Measurements from ENCODE around the gene ZNF365. TPM values are rescaled to one million over a fixed set of nuclear protein-coding genes. Genes with fewer than 3 reads are reported as not detected.

Gene ZNF365
- total RNA-seq, 1 donor from 2014 or later = not detected

- no peaks in the 10 kb centered on the region for H3K9me3 Mint-ChIP-seq (ENCODE audit: low read depth)
- H3K27me3 Mint-ChIP-seq = peaks cover 5% of the 10 kb centered on the region
- no peak overlapping the region for H3K27ac Mint-ChIP-seq
- no peak overlapping the region for H3K4me3 Mint-ChIP-seq (ENCODE audit: low read depth)
- no peaks in the 10 kb centered on the region for H3K36me3 Mint-ChIP-seq (ENCODE audit: insufficient read depth)
- no peaks in the 10 kb centered on the region for H3K4me1 Mint-ChIP-seq (ENCODE audit: low read depth)
- TF ChIP-seq CTCF (IDR thresholded peaks at IDR 0.05; ENCODE audit: unreplicated experiment) = peak; percentile 86
- no peak for DNase-seq (ENCODE audit: low spot score, unreplicated experiment)
Measured at GRCh38 chr10:62437696-62438095, 63.5 kb downstream of the ZNF365 start.

- TF ChIP-seq CTCF (IDR thresholded peaks at IDR 0.05; ENCODE audit: unreplicated experiment) = no peak
- H3K27ac Mint-ChIP-seq = no peak overlapping the region
- peaks cover 5% of the 10 kb centered on the region for H3K27me3 Mint-ChIP-seq
- H3K36me3 Mint-ChIP-seq (ENCODE audit: insufficient read depth) = no peaks in the 10 kb centered on the region
- H3K4me3 Mint-ChIP-seq (ENCODE audit: low read depth) = no peak overlapping the region
- no peaks in the 10 kb centered on the region for H3K9me3 Mint-ChIP-seq (ENCODE audit: low read depth)
- H3K4me1 Mint-ChIP-seq (ENCODE audit: low read depth) = no peaks in the 10 kb centered on the region
- no peak for DNase-seq (ENCODE audit: low spot score, unreplicated experiment)
Measured at GRCh38 chr10:62442006-62442405, 67.8 kb downstream of the ZNF365 start.

GRCh38 chr10:62442894-62443669 is 68.9 kb downstream of the ZNF365 start:
- Mint-ChIP-seq H3K36me3 (ENCODE audit: insufficient read depth) (no peaks in the 10 kb centered on the region), H3K27ac (no peak overlapping the region)

GRCh38 chr10:62443866-62444265 is 69.7 kb downstream of the ZNF365 start:
- no peaks in the 10 kb centered on the region for H3K36me3 Mint-ChIP-seq (ENCODE audit: insufficient read depth)
- H3K9me3 Mint-ChIP-seq (ENCODE audit: low read depth) = no peaks in the 10 kb centered on the region
- no peaks in the 10 kb centered on the region for H3K27me3 Mint-ChIP-seq
- no peaks in the 10 kb centered on the region for H3K4me1 Mint-ChIP-seq (ENCODE audit: low read depth)
- no peak for DNase-seq (ENCODE audit: low spot score, unreplicated experiment)
- no peak overlapping the region for H3K27ac Mint-ChIP-seq
- H3K4me3 Mint-ChIP-seq (ENCODE audit: low read depth) = no peak overlapping the region
- no peak for TF ChIP-seq CTCF (IDR thresholded peaks at IDR 0.05; ENCODE audit: unreplicated experiment)

More at GRCh38 chr10:62442894-62443669, 68.9 kb downstream of the ZNF365 start:
- Mint-ChIP-seq H3K4me1 (ENCODE audit: low read depth) (no peaks in the 10 kb centered on the region), H3K4me3 (ENCODE audit: low read depth) (no peak overlapping the region), H3K9me3 (ENCODE audit: low read depth) (no peaks in the 10 kb centered on the region), H3K27me3 (no peaks in the 10 kb centered on the region)
- DNase-seq (ENCODE audit: low spot score, unreplicated experiment) = no peak
- no peak for TF ChIP-seq CTCF (IDR thresholded peaks at IDR 0.05; ENCODE audit: unreplicated experiment)

GRCh38 chr10:62446627-62447026 is 72.5 kb downstream of the ZNF365 start:
- no peaks in the 10 kb centered on the region for H3K9me3 Mint-ChIP-seq (ENCODE audit: low read depth)
- no peak for DNase-seq (ENCODE audit: low spot score, unreplicated experiment)
- no peaks in the 10 kb centered on the region for H3K36me3 Mint-ChIP-seq (ENCODE audit: insufficient read depth)
- H3K27me3 Mint-ChIP-seq = no peaks in the 10 kb centered on the region
- no peak overlapping the region for H3K27ac Mint-ChIP-seq
- no peaks in the 10 kb centered on the region for H3K4me1 Mint-ChIP-seq (ENCODE audit: low read depth)
- no peak overlapping the region for H3K4me3 Mint-ChIP-seq (ENCODE audit: low read depth)
- TF ChIP-seq CTCF (IDR thresholded peaks at IDR 0.05; ENCODE audit: unreplicated experiment) = no peak

Data from progenitor cell of endocrine pancreas (in vitro differentiated cells).